Keratinocyte (primary cell): Measurements from ENCODE around the gene SORL1. TPM values are rescaled to one million over a fixed set of nuclear protein-coding genes. Genes with fewer than 3 reads are reported as not detected.

Experiments used
- DNase-seq: peaks from one replicate; pipeline ENCODE4 v3.0.0-alpha.2; 2011; ENCODE audit warnings: low read depth, missing footprints, low spot score
- FAIRE-seq: peaks from 2 replicates; lab custom pipeline; 2011; peaks lifted over from hg19 to GRCh38; lab: Jason Lieb, UNC
- H2AFZ ChIP-seq: 2 replicates; pipeline ENCODE4 v1.6.0; 2012; ENCODE audit warnings: low read length, control low read depth, inconsistent platforms; ENCODE audit not compliant: control insufficient read depth
- H3K27ac ChIP-seq: 2 replicates; pipeline ENCODE4 v1.5.1; 2011; ENCODE audit warnings: low read length; ENCODE audit not compliant: control insufficient read depth, insufficient read depth
- H3K27me3 ChIP-seq: 3 replicates; pipeline ENCODE4 v1.6.0; 2011; ENCODE audit warnings: low read length; ENCODE audit not compliant: control insufficient read depth, insufficient read depth; ENCODE audit errors: extremely low read depth
- H3K36me3 ChIP-seq, 2 experiments: 2 replicates in 1 of 2; 3 replicates in 1 of 2; pipeline ENCODE4 v1.5.1; 2011; ENCODE audit warnings: low read length in 2 of 2, mild to moderate bottlenecking in 1 of 2; ENCODE audit not compliant: control insufficient read depth in 2 of 2, insufficient read depth in 2 of 2; ENCODE audit errors: extremely low read depth in 1 of 2
- H3K4me1 ChIP-seq: 3 replicates; pipeline ENCODE4 v1.5.1; 2011; ENCODE audit warnings: low read length; ENCODE audit not compliant: control insufficient read depth, insufficient read depth; ENCODE audit errors: extremely low read depth
- H3K4me2 ChIP-seq: 3 replicates; pipeline ENCODE4 v1.6.0; 2011; ENCODE audit warnings: low read depth, low read length; ENCODE audit not compliant: control insufficient read depth, insufficient read depth; ENCODE audit errors: extremely low read depth
- H3K4me3 ChIP-seq, 3 experiments: fragments of 200-600 bp in 1 of 3; sonication (generic) in 1 of 3; 2 replicates in 2 of 3; 3 replicates in 1 of 3; pipeline ENCODE4 v1.5.1; 2011 to 2016; ENCODE audit warnings: low read length in 3 of 3, mild to moderate bottlenecking in 3 of 3, control low read depth in 2 of 3, inconsistent platforms in 1 of 3, low read depth in 1 of 3, mixed read lengths in 1 of 3, mixed run types in 1 of 3, moderate library complexity in 1 of 3; ENCODE audit not compliant: control insufficient read depth in 2 of 3, insufficient read depth in 2 of 3; ENCODE audit errors: extremely low read depth in 1 of 3
- H3K79me2 ChIP-seq: 2 replicates; pipeline ENCODE4 v1.6.0; 2012; ENCODE audit warnings: low read length; ENCODE audit not compliant: control insufficient read depth, insufficient read depth
- H3K9ac ChIP-seq: 3 replicates; pipeline ENCODE4 v1.6.0; 2011; ENCODE audit warnings: low read length; ENCODE audit not compliant: control insufficient read depth, insufficient read depth; ENCODE audit errors: extremely low read depth
- H3K9me1 ChIP-seq: 3 replicates; pipeline ENCODE4 v1.6.0; 2011; ENCODE audit warnings: low read length; ENCODE audit not compliant: control insufficient read depth, insufficient read depth; ENCODE audit errors: extremely low read depth
- H3K9me3 ChIP-seq: 2 replicates; pipeline ENCODE4 v1.5.1; 2012; ENCODE audit warnings: low read depth, low read length; ENCODE audit not compliant: control insufficient read depth
- H4K20me1 ChIP-seq: 3 replicates; pipeline ENCODE4 v1.6.0; 2011; ENCODE audit warnings: low read length; ENCODE audit not compliant: control insufficient read depth, insufficient read depth; ENCODE audit errors: extremely low read depth
- EZH2 ChIP-seq: IDR thresholded peaks from one replicate; pipeline ENCODE4 v1.6.1; 2012; ENCODE audit warnings: inconsistent platforms, mild to moderate bottlenecking, low read length, moderate library complexity
- dilution Hi-C: fragments of 300-500 bp; cut with MboI; formaldehyde crosslinking; loops from one replicate; pipeline ENCODE4 v1.7.0; 2020; ENCODE audit warnings: low sequenced_read_pairs; ENCODE audit not compliant: extremely low pct_ligation_motif_present
- polyA plus RNA-seq, 5 experiments: library from polyadenylated mRNA; depleted of rRNA in 3 of 5; stranded (reverse) in 3 of 5; stranded (forward) in 1 of 5; unstranded in 1 of 5; fragments of >200 nt; gene quantifications; 1 replicate in 1 of 5; 2 replicates in 3 of 5; 3 replicates in 1 of 5; pipeline versions ENCODE4 v1.2.1 to v1.2.3, GENCODE V29; 2011 to 2012; ENCODE audit warnings: missing spikeins in 2 of 5, low read depth in 1 of 5, low replicate concordance in 1 of 5
- TF ChIP-seq, protein P1 (sequence below), 3 experiments: IDR thresholded peaks in 1 of 3; conservative IDR thresholded peaks in 1 of 3; optimal IDR thresholded peaks in 1 of 3; 2 replicates in 2 of 3; 3 replicates in 1 of 3; pipeline versions ENCODE3 to v1.5.1; 2011; ENCODE audit warnings: low read length in 3 of 3, mild to moderate bottlenecking in 3 of 3, moderate library complexity in 2 of 3, control low read depth in 1 of 3, inconsistent platforms in 1 of 3; ENCODE audit not compliant: insufficient read depth in 2 of 3; ENCODE audit errors: extremely low read depth in 1 of 3

SORL1 gene
- polyA plus RNA-seq, 1 donor (not counting 4 experiments of a cell fraction or from before 2014, with no cell fraction given) = 38.9 TPM

DNA sequence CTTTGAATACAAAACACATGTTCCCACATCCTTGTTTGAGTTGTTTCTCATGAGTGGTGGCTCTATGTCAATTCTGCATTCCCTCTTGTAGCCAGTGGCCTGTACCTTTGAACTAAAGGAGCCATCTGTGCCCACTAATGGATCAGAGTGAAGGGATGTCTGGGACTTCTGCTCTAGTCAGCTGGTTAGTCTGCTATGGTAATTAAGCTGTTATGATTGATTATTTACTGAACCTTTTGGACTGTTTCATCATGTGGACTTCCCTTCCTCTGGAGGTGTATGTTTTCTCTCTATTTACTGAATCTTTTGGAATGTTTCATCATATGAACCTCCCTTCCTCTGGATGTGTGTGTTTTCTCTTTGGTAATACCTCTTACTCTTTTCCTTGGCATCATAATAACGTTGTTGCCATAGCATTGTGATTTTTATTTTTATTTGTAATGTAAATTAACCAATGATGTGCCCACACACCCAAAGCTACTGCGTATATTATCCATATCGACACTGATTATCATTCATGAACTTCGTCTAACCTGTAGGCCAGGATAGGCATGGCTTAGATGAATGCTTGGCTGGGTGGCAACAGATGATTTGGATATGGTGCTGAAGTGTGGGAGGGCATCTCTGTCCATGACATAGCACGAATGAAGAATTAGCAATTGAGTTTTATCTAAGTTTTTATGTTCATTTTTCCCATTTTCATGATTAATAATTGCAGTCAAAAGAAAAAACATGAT is 113.0 kb downstream of the SORL1 start:
- dilution Hi-C loops = no loop called here
- H3K79me2 ChIP-seq = peaks cover 4% of the 10 kb centered on the region
- no peaks in the 10 kb centered on the region for H3K27me3 ChIP-seq
- H3K9me1 ChIP-seq = no peaks in the 10 kb centered on the region
- no peak for FAIRE-seq
- H3K4me3 ChIP-seq = no peak overlapping the region
- H3K9ac ChIP-seq = no peak overlapping the region
- no peaks in the 10 kb centered on the region for H3K9me3 ChIP-seq
- H3K4me1 ChIP-seq = no peaks in the 10 kb centered on the region
- no peak for TF ChIP-seq EZH2
- TF ChIP-seq, protein P1, sequence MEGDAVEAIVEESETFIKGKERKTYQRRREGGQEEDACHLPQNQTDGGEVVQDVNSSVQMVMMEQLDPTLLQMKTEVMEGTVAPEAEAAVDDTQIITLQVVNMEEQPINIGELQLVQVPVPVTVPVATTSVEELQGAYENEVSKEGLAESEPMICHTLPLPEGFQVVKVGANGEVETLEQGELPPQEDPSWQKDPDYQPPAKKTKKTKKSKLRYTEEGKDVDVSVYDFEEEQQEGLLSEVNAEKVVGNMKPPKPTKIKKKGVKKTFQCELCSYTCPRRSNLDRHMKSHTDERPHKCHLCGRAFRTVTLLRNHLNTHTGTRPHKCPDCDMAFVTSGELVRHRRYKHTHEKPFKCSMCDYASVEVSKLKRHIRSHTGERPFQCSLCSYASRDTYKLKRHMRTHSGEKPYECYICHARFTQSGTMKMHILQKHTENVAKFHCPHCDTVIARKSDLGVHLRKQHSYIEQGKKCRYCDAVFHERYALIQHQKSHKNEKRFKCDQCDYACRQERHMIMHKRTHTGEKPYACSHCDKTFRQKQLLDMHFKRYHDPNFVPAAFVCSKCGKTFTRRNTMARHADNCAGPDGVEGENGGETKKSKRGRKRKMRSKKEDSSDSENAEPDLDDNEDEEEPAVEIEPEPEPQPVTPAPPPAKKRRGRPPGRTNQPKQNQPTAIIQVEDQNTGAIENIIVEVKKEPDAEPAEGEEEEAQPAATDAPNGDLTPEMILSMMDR (optimal IDR thresholded peaks at IDR 0.05 in 1 of 3, IDR thresholded peaks at IDR 0.05 in 1 of 3, conservative IDR thresholded peaks at IDR 0.05 in 1 of 3; ENCODE audit: extremely low read depth in 1 of 3, insufficient read depth in 2 of 3, low read length in 3 of 3) = no peak
- DNase-seq = no peak
- peaks cover 19 to 43% of the 10 kb centered on the region in 2 experiments for H3K36me3 ChIP-seq
- H3K4me2 ChIP-seq = no peak overlapping the region
- no peaks in the 10 kb centered on the region for H4K20me1 ChIP-seq
- H3K27ac ChIP-seq = no peak overlapping the region
- H2AFZ ChIP-seq = no peak overlapping the region

DNA sequence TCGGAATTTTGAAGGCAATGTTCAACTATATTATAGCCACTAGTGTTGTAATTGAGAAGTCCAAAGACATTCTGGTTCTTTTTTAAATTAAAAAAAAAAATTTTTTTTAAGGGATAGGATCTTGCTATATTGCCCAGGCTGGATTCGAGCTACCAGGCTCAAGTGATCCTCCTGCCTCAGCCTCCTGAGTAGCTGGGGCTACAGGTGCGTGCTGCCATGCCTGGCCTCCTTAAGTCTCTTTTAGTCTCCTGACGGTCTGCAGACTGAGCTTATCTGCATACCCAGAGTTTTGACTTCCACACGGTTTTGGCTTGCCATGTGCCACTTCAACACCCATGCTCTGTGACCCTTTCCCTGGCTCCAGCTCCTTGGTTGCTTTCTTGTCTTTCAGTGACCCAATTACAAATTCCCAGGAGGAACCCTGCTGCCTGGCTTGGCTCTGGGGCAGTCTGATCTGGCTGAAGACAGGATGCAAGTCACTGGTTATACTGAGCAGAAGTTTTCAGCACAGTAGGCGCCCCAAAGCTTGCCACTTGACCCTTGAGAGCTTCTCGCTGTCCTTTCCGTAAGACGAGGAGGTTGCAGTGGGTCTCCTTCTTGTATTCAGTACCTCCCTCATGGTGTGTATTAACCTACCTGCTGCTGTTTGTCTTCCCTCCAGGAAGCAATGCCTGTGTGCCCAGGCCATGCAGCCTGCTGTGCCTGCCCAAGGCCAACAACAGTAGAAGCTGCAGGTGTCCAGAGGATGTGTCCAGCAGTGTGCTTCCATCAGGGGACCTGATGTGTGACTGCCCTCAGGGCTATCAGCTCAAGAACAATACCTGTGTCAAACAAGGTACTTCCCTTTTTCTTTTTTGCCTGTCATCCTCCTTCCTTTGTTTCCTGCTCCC is 114.4 kb downstream of the SORL1 start:
- no peak for FAIRE-seq

More for the DNA sequence above, 114.4 kb downstream of the SORL1 start:
- H3K4me3 ChIP-seq = no peak overlapping the region
- no peak for DNase-seq
- H3K4me2 ChIP-seq = no peak overlapping the region
- peaks cover 2% of the 10 kb centered on the region for H3K79me2 ChIP-seq
- H3K9me3 ChIP-seq = no peaks in the 10 kb centered on the region
- no peaks in the 10 kb centered on the region for H3K9me1 ChIP-seq
- H4K20me1 ChIP-seq = no peaks in the 10 kb centered on the region
- no peaks in the 10 kb centered on the region for H3K4me1 ChIP-seq
- dilution Hi-C loops = no loop called here
- no peaks in the 10 kb centered on the region for H3K27me3 ChIP-seq
- no peak overlapping the region for H2AFZ ChIP-seq
- H3K9ac ChIP-seq = no peak overlapping the region
- H3K27ac ChIP-seq = no peak overlapping the region
- TF ChIP-seq, protein P1 (optimal IDR thresholded peaks at IDR 0.05 in 1 of 3, IDR thresholded peaks at IDR 0.05 in 1 of 3, conservative IDR thresholded peaks at IDR 0.05 in 1 of 3; ENCODE audit: extremely low read depth in 1 of 3, insufficient read depth in 2 of 3, low read length in 3 of 3) = no peak
- no peak for TF ChIP-seq EZH2
- peaks cover 21 to 36% of the 10 kb centered on the region in 2 experiments for H3K36me3 ChIP-seq
